LNCaP clone FGC (cell line): ENCODE results near the gene HMGXB4.

ENCODE experiments used
- DNase-seq: peaks from one replicate; pipeline ENCODE4 v3.0.0-alpha.2; 2011; ENCODE audit warnings: low read depth
- H3K4me3 ChIP-seq: 2 replicates; pipeline ENCODE4 v1.5.1; 2011; ENCODE audit warnings: mild to moderate bottlenecking, low read depth, low read length, control low read depth
- CTCF ChIP-seq: IDR thresholded peaks from 2 replicates; pipeline ENCODE4 v1.5.1; 2012; ENCODE audit warnings: mild to moderate bottlenecking; ENCODE audit not compliant: control insufficient read depth, insufficient read depth; ENCODE audit errors: extremely low read depth

HMGXB4 gene

GRCh38 chr22:35275580-35275979 lies 18.3 kb downstream of the HMGXB4 start:
- H3K4me3 ChIP-seq = no peak overlapping the region
- no peak for TF ChIP-seq CTCF

GRCh38 chr22:35276019-35276418 lies 18.7 kb downstream of the HMGXB4 start:
- TF ChIP-seq CTCF = no peak
- no peak for DNase-seq
- H3K4me3 ChIP-seq = no peak overlapping the region

More at GRCh38 chr22:35275580-35275979, 18.3 kb downstream of the HMGXB4 start:
- DNase-seq = no peak

- TF ChIP-seq CTCF = no peak
- no peak for DNase-seq
- no peak overlapping the region for H3K4me3 ChIP-seq
Measured at GRCh38 chr22:35288116-35288515, 30.8 kb downstream of the HMGXB4 start.

- DNase-seq = no peak
- no peak overlapping the region for H3K4me3 ChIP-seq
- no peak for TF ChIP-seq CTCF
Measured at GRCh38 chr22:35292786-35293185, 35.5 kb downstream of the HMGXB4 start.

GRCh38 chr22:35296051-35296450 lies 38.8 kb downstream of the HMGXB4 start:
- no peak for DNase-seq
- H3K4me3 ChIP-seq = no peak overlapping the region
- no peak for TF ChIP-seq CTCF

- DNase-seq = no peak
- no peak for TF ChIP-seq CTCF
- peak overlapping the region; percentile 95 for H3K4me3 ChIP-seq
Measured at GRCh38 chr22:35299217-35299672, 42.0 kb downstream of the HMGXB4 start.

GRCh38 chr22:35299673-35300499 lies 42.6 kb downstream of the HMGXB4 start, which contains the start of gene TOM1:
Gene TOM1, plus strand, starts transcription at chr22:35299894. Its CDS starts 35 bp downstream, at chr22:35299929.
- DNase-seq = peak; percentile 94
- TF ChIP-seq CTCF = no peak
- peak within 1 kb of the TSS; percentile 95 for H3K4me3 ChIP-seq
